ENCODE results near the gene MBTD1.
"Not testable (repeated sequence)": the region's sequence is repeated elsewhere in the genome, so short reads cannot be mapped to it uniquely, and the experiment has no call there.

MBTD1 gene

GRCh38 chr17:51259564-51260236, at the start of gene MBTD1:
TSS of gene MBTD1 (minus strand) at chr17:51260049. CDS start at chr17:51225161, 34,888 bp downstream.
- DNase-seq, result peak; percentile 99

- no peak for DNase-seq
These were observed 45.3 kb upstream of the MBTD1 start for GRCh38 chr17:51305182-51305581.

- DNase-seq, result no peak
These were observed 40.0 kb upstream of the MBTD1 start for GRCh38 chr17:51299859-51300258.

GRCh38 chr17:51298508-51299371, 38.9 kb upstream of the MBTD1 start:
- DNase-seq, result peak; percentile 63

DNA sequence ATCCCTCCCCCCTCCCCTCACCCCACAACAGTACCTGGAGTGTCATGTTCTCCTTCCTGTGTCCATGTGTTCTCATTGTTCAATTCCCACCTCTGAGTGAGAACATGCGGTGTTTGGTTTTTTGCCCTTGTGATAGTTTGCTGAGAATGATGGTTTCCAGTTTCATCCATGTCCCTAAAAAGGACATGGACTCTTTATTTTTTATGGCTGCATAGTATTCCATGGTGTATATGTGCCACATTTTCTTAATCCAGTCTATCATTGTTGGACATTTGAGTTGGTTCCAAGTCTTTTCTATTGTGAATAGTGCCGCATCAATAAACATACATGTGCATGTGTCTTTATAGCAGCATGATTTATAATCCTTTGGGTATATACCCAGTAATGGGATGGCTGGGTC, 34.5 kb upstream of the MBTD1 start:
- DNase-seq, result not testable (repeated sequence)

DNA sequence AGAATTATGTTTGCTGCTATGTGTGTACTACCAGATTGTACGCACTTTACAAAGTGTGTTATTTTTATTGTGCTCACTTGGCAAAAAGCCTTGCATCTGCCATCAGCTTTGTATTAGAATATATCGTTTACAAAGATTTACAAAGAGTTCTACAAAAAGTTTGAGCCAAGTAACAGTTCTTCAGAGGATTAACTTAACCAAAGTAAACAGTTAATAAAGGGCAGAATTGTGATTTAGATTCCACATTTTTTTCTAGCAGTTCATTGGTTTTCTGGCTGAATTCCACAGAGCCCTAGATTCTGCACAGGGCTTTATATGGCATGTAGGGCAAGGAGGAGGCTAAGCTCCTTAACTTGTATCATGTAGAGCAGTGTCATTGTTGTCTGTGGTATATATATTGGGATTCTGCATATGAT, 29.9 kb upstream of the MBTD1 start:
- DNase-seq, result no peak

DNA sequence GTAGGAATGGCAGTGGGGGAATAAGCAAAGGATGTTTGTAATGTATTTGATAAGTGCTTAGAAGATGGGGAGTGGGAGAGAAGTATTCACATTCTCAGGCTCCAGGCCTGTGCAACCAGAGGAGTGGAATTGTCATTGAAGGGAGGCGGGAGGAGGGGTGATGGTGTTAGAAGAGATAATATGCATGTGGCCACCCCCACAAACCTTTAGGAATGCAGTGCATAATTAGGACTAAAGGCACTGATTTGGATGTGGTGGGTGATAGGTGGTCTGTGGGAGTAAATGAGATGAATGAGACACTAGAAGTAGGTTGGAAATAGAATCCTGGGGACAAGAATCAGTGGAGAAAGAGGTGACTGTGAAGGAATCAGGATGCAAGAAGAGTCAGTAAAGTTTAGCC, 27.6 kb upstream of the MBTD1 start:
- DNase-seq, result no peak

GRCh38 chr17:51279183-51279582, 19.3 kb upstream of the MBTD1 start:
- DNase-seq, result no peak

GRCh38 chr17:51275381-51275780, 15.5 kb upstream of the MBTD1 start:
- DNase-seq, result no peak

DNA sequence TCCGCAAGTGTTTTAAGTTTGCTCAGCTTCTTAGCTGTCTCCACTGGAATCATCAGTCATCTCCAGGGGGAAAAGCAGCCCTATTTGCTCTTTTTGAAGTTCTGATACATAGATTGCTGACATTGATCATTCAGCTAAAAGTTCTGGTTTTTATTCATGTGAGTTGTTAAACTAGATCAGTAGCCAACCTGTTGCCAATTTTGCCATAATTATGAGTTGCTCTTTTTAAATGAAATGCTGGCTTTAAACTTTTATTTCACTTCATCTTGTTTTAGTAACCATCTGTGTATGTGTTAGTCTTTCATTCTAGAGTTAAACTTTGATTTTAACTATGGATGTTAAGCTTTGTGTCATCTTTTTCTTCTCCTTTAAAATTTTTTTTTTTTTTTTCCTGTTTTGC, 13.0 kb upstream of the MBTD1 start:
- DNase-seq, result no peak

GRCh38 chr17:51270636-51271035, 10.8 kb upstream of the MBTD1 start:
- peak; percentile 26 for DNase-seq

DNA sequence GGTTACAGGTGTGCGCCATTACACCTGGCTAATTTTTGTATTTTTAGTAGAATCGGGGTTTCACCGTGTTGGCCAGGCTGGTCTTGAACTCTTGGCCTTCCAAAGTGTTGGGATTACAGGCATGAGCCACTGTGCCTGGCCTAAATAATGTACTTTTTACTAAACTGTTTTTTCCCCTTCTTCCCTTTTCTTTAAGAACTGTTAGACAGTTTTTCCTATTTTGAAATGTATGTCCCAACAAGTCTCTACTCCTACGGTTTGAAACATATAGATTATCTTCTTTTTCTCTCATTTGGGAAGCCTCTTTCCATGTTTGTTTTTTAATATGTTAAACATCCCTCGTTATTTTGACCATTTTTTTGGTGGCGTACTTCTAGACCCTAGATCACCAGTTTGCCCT, 10.1 kb upstream of the MBTD1 start:
- DNase-seq, result no peak

DNA sequence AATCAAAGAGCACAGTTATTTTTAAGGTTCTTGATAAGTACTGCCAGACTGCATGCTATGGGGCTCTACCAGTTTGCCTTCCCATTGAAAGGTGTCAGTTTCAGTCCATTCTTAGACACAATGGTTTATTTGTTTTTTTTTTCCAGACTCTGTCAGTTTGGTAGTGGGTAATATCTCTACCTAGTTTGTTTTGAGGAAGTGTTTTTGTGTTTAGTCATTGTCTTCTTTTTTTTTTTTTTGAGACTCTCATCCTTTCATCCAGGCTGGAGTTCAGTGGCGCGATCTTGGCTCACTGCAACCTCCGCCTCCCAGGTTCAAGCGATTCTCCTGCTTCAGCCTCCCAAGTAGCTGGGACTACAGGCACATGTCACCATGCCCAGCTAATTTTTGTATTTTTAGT, 4.6 kb upstream of the MBTD1 start:
- peak; percentile 56 for DNase-seq

DNA sequence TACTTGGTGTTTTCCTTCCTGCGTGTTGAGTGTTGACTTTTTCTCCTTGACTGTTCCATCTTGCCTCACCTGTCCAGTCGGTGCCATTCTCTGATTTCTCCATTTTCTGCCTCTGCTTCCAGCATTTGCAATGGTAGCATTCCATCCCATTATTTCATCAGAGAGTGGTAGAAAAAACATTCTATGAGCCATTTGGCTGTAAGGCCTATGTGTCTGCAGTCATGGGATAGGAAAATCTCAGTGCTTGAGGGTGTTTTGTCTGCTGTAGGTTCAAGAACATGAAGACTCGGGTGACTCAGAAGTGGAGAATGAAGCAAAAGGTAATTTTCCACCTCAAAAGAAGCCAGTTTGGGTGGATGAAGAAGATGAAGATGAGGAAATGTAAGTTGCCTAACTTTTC, 3.2 kb upstream of the MBTD1 start:
- DNase-seq, result no peak

DNA sequence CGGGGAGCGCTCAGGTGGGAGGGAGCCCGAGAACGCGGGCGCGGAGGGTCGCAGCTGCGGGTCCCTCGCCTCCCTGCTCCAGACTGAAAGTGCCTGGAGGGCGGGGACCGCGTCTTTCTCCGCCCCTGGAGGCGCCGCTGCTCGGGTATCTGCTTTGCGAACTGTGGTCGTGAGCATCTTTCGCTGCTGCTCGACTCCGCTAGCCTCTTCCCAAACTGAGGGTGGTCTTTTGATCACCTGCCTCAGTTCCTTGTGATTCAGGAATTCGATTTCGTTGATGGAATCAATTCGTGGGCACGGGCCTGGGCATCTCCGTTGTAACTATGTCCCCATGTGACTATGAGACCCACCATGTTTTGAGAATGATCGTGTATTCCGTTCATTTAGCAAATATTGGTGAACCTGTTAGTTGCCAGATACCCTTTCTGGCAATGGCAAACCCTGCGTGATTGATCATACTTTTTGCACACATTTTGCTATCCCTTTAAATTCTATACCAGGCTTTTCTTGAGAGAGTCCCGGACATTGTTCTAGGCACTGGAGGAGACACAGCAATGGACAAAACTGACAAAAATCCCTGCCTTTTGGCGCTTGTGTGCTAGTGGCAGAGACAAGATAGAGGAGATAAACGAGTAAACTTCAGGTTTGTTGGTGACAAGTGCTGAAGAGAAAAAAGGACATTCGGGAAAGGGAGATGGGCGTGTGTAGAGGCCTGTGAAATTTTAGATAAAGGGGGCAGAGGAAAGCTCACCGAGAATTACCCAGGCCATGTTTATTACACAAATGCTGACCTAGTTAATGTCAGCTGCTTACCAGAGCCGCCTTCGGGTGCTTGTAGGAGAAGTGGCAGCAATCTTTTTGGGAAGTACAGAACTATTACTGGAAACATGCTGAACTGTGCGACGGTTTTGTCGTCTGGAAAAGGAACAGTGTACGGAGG, 1.4 kb upstream of the MBTD1 start:
- peak; percentile 63 for DNase-seq

DNA sequence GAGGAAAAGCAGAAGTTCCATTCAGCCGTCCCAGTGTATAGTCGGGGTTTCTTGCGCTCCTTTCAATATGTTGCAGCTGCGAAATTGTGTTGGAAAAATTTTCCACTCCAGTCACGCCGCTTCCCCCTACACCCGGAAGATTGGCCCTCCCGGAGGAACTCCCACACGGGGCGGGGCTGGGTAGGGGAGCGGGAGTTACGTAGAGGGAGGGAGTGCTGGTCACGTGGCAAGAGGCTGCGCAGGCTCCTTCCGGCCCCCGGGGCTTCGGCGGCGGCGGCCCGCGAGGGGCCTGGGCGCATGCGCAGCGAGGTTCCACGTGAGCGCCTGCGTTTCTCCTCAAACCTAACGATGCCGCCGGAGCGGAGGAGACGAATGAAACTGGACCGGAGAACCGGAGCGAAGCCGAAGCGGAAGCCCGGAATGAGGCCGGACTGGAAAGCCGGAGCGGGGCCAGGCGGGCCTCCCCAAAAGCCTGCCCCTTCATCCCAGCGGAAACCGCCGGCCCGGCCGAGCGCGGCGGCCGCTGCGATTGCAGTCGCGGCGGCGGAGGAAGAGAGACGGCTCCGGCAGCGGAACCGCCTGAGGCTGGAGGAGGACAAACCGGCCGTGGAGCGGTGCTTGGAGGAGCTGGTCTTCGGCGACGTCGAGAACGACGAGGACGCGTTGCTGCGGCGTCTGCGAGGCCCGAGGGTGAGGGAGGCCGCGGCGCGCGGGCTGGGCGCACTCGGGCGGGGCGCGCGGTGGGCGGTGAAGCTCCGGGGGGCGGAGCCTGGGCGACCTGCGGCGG, 581 bp upstream of the MBTD1 start, which contains the start of gene UTP18:
UTP18 (plus strand) TSS at position 310 of the 787 bp plus-strand sequence; CDS start at position 349, 39 bp downstream.
- DNase-seq, result peak; percentile 99

DNA sequence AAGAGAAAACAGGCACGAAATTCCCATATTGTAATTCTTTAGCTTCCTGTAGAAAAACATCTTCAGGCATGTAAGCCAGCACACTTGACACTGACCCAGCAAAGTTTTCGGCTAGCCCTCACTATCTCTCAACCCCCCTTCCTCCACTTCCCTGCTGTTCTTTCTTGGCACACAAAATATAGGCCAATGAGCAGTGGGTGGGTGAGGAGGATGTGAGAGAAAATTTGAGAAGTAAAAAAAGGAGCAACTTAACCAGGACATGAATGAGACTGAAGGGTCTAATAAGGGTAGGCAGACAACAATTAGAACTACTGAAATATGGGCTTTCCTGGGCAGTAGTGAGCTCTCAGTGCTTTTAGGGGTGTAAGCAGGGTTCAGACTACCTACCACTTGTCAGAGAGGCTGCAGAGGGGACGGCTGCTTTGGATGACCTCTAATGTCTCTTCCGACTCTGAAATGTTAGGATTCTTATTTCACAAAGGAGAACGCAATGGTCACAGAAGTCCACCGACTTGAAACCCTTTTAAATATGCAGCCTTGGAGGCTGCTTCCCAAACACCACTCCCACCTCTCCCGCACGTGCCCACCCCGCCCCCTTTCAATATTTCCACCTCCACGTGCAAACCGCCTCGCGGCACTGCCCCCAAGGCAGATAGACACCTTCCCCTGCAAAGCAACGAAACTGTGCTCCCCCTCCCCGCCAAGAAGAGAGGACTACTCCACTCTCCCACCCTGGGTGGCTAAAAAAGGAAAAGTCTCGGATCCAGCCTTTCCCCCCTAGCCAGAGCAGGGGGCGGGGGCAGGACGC, 889 bp downstream of the MBTD1 start:
- DNase-seq, result peak; percentile 62

- no peak for DNase-seq
These were observed 2.4 kb downstream of the MBTD1 start for GRCh38 chr17:51257150-51258081.

GRCh38 chr17:51256101-51256500, 3.7 kb downstream of the MBTD1 start:
- no peak for DNase-seq

DNA sequence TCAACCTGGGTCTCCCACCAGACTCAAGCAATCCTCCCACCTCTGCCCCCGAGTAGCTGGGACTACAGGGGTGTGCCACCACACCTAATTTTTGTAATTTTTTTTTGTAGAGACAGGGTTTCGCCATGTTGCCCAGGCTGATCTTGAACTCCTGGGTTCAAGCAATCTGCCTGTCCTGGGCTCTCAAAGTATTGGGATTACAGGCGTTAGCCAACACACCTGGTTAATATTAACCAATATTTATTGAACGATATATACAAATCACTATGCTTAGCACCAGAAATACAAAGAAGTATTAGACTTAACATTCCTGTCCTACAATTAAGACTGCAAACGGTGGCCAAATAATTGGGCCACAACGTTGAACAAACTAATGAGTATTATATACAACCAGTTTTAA, 4.2 kb downstream of the MBTD1 start:
- DNase-seq, result no peak
